ENCODE results near the gene MOGAT3.

The MOGAT3 gene, protein sequence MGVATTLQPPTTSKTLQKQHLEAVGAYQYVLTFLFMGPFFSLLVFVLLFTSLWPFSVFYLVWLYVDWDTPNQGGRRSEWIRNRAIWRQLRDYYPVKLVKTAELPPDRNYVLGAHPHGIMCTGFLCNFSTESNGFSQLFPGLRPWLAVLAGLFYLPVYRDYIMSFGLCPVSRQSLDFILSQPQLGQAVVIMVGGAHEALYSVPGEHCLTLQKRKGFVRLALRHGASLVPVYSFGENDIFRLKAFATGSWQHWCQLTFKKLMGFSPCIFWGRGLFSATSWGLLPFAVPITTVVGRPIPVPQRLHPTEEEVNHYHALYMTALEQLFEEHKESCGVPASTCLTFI

DNA sequence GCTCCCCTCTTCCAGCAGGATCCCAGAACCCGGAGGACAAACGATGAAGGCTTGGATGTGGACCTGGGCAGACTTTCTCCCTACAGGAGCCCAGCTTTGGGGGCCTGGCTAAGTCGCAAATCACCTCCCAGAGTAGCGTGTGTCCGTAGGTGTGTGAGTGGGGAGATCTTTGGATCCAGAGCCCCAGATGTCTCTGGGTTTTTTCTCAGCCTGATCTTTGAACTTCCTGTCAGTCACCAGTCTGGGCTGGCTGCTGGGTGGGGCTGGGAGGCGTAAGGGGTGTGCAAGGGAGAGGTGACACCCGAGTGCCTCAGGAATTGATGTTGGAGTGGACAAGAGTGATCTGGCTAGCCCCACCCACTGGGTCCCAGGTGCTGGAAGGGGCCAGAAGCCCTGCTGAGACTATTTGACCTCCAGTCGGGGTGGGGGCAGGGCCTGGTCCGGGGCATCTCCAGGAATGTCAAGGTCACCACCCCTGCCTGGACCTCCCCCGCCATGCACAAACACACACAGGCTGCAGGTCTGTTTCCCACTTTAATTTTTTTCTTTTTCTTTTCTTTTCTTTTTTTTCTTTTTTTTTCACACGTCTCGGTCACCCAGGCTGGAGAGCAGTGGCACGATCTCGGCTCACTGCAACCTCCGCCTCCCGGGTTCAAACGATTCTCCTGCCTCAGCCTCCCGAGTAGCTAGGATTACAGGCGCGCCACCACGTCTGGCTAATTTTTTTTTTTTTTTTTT, at the start of gene MOGAT3:
Gene MOGAT3, minus strand, starts transcription at position 175 of the 738 bp plus-strand sequence. CDS start 182 bp downstream, outside the sequence.
- no peak for DNase-seq

GRCh38 chr7:101250324-101250723, 49.5 kb upstream of the MOGAT3 start:
- DNase-seq: no peak

DNA sequence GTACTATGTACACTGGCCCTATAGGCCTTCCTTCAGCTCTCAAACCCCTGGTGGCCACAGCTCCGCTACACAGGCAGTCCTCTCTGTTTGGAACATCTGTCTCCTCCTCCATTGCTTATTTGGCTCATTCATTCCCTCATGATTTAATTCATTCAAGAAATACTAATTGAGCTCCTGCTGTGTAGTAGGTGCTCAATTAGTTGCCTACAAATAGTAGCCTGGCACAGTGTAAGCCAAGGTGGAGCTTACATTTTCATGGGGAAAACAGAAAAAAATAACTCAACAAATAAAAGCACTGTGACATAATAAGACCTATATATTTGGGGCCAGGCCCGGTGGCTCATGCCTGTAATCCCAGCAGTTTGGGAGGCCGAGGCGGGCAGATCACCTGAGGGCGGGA, 47.4 kb upstream of the MOGAT3 start:
- DNase-seq: no peak

- DNase-seq: no peak
These were observed 44.4 kb upstream of the MOGAT3 start for GRCh38 chr7:101245147-101245668.

DNA sequence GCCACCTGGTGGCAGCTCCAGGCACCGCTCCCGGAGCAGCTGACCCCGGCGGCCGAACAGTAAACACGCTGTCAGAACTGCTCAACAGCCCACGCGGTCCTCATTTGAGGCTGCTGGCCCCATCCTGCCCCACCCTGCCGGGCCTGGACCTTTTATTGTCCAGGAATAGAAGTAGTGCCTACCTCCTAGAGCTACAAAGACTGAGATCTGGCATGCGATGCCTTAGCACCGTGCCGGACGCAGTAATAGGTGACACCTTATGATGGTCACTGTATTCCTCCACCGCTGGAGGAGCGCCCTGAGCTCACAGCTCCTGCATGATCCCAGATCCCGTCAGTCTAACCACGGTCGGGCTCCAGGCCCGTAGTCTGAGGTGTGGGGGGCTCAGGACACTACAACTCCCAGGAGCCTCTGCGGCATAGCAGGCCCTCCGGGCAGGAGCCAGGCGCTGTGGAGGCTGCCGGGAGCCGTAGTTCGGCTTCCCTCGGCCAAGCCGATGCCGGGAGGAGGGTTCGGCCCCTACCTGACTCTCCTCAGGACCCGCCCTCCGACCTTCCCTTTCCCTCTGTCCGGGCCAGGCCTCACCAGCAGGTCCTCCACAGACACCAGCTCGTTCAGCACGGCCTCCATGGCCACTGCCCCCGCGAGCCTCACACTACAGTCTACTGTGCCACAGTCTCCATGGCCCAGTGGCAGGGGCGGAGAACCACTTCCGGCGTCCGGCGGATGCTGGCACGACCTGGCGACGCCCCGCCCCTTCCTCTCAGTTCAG, 43.7 kb upstream of the MOGAT3 start, which contains the start of gene FIS1:
Gene FIS1, minus strand, starts transcription at position 707 of the 772 bp plus-strand sequence. Its CDS starts 77 bp downstream, at position 630.
- DNase-seq: peak; percentile 65

DNA sequence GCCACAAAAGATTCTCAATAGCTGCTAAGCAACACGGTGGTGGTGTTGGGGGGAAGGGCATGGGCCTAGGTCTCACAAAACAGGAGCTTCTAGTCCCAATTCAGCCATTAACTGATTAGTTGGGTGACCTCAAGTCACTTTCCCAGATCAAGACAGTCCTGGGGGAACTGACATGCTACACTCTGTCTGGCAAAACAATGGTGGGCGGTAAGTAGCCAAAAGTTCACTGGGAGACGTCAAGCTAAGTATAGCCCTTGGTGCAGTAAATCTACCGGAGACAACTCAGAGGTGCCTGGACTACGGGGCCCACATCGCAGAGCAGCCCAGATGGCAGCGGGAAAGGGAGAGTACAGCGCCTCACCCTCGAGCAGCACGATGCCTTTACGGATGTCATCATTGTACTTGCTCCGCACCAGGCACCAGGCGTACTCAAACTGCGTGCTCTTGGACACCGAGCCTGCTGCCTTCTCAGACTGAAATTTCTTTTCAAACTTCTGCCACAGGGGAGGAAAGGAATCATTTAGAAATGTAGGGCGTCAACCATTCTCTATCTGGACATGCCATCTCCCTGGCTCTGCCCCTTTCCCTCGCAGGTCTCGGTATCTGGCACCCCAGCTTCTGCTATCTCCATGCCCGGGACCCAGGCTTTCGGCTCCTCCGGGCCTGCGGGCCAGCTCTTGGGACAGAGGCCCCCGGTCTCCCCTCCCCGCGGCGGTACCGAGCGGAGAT, 43.0 kb upstream of the MOGAT3 start:
- DNase-seq: peak; percentile 42

GRCh38 chr7:101241443-101242349, 40.9 kb upstream of the MOGAT3 start:
- no peak for DNase-seq

- DNase-seq: no peak
These were observed 40.2 kb upstream of the MOGAT3 start for GRCh38 chr7:101241015-101241363.

GRCh38 chr7:101240226-101241014, 39.6 kb upstream of the MOGAT3 start:
- DNase-seq: no peak

DNA sequence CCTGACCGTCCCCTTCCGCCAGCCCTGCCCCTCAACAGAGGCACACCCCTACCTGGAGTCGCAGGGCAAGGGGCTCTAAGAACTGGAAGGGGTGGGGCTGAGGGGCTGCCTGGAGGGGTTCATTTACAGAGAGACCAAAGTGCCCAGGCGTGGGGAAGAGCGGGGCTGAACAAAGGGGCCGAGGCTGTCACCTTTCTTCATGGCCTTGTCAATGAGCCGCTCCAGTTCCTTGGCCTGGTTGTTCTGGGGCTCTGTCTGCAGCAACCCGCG, 39.0 kb upstream of the MOGAT3 start:
- DNase-seq: no peak

DNA sequence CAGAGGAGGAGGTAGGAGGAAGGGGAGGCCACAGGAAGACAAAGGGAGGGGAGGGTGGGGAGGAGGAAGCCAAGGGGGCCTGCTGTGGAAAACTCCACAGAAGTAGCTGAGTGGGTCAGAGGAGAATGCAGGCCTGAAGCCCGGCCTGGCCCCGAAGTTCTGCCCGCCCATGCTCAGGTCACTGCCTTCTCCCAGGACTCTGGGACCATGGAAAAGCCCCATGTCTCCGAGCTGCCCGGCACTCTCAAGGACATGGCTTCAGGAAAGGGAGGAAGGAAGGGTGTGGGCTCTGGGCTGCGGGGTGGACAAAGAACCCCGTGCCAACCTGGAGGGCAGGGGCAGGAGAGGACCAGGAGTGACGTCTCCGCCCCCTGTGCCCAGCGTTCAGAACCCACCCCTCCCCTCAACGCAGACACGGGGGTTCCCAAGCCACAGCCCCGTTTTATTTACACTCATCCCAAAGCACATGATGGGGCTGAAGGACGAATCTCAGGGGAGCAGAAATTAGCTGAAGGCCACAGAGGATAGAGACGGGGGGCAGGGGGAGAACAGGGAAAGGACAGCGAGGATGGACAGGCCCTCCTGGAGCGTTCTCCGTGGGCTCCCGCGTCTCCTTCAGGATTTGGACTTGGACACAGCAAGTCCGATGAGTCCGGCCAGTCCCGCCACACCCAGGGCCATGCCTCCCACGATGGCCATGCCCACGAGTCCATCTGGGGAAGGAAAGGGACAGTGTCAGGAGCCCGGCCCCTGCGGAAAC, 38.5 kb upstream of the MOGAT3 start:
- no peak for DNase-seq

DNA sequence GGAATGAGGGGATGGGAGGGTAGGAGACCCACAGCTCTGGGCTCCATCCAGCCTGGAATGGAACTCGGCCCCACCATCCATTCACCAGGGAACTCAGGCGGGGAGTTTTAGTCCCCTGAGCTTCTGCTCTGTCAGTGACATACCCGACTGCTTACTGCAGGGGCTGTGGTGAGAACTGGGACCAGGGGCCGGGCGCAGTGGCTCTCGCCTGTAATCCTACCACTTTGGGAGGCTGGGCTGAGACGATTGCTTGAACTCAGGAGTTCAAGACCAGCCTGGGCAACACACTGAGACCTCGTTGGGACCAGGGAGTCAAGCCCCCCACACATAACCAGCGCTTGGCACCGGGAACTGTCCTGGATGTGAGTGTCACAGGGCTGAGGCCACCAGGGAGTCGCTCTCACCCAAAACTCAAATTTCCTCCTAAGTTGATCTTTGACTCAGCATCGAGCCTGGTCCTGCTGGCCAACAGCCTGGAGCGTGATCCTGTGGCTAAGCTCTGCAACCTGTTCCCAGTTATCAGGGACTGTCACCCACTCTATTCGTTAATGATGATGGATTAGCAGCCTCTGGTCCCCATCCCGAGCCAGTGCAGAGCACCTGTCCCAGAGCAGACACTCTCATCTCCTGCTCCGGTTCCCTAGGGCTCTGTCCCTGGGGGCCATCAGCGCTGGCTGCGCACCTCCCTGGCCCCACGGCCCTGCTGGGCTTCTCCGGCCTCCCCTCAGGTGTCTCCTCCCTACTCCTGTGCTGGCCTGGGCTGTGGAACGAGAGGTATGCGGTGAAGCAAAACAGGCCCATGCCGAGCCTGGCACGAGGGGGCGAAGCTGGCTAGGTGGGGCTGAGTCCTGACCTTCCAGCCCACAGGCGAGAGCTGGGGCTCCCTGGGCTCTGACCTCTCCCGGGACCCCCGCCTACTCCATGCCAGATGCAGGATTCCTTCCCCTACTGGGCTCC, 37.7 kb upstream of the MOGAT3 start:
- no peak for DNase-seq

DNA sequence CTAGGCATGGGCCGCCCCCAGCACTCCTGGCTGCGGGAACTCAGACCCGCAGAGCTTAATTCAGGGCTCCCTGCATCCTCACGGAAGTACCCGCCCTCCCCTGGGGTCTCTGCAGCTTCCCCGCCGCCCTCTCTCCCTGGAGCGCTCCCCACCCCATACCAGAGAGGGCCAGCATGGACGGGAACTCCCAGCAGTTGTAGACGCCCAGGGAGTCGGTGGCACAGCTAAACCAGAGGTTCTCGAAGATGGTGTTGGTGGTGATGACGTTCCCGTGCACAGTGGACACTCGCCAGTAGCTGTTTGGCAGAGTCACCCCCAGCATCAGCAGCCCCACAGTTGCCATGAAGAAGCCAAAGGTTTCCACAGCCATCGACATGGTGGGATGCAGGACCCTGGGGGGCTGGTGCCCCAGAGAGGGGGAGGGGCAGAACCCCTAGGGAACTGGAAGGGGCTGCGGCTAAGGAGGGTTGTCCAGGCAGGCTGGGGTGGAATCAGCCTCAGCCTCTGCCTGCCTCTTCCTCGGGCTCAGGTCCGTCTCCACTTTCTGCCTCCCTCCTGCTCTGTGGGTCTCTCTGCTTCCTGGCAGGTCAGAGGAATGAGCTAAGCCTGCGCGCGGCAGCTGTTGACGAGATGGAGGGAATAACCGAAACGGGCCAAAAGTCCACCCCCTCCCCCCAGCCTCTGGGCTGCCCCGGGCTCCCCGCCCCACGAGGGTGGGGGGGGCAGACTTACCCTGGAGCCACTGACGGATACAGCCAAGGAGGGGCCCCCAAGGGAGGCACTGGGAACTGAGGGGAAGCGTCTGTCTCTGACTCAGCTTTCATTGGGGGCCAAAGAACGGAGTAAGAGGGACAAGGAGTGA, 36.6 kb upstream of the MOGAT3 start, which contains the start of gene CLDN15:
Gene CLDN15, minus strand, starts transcription at position 597 of the 862 bp plus-strand sequence. Its CDS starts 221 bp downstream, at position 376.
- no peak for DNase-seq

DNA sequence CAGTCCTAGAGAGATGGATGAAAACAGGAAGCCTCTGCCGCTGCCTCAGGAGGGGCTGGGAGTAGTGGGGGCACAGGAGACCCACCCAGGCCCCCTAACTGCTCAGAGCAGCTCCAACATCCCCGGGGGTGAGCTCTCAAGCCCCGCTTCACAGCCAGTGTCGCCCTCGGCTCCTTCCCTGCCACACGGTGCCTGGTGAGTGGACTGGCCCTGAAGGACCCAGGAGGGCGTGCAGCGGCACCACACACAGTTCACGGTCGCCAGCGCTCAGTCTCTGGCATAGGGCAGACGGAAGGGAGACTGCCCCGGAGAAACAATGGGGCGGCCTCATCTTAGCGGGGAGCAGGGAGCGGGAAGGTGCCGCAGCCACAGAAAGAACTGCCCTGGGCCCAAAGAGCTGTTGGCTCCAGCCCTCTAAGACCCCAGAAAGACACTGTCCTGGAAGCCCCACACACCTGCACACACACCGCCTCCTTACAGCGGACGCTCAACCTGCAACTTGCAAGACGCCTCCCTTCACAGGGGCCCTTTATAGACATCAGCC, 35.5 kb upstream of the MOGAT3 start:
- DNase-seq: no peak

GRCh38 chr7:101235522-101235921, 34.7 kb upstream of the MOGAT3 start:
- no peak for DNase-seq

DNA sequence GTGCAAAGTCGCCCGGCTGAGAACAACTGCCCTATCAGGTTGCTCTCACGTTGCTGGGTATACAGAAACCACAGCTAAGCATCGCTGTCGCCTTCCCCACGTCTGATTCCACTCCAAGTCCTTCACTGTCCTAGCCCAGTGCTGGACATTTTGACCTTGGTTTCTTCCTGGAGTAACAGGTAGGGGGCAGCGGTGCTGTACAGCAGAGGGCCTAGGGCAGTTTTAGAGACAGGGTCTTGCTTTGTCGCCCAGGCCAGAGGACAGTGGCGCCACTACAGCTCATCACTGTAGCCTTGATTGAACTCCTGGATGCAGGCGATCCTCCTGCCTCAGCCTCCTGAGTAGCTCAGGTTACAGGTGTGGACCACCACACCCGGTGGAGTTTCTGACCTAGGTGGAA, 34.2 kb upstream of the MOGAT3 start:
- no peak for DNase-seq

DNA sequence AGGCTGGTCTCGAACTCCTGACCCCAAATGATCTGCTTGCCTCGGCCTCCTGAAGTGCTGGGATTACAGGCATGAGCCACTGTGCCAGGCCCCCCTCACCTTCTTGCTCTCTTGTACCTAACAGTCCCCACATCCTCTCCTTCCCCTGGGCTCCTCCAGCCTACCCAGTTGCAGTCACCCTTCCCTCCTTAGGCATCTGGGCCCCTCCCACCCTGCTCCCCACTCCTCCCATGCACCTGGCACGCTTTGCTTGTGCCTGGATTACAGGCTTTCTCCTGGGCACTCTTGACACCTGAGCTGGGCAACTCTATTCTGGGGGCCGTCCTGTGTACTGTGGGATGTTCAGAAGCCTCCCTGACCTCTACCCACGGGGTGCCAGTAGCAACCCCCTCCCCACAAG, 33.8 kb upstream of the MOGAT3 start:
- DNase-seq: no peak
